Measurements from ENCODE around the gene NFX1.
"Not testable (repeated sequence)": the region's sequence is repeated elsewhere in the genome, so short reads cannot be mapped to it uniquely, and the experiment has no call there.

Gene NFX1

GRCh38 chr9:33393581-33393980 is 103.3 kb downstream of the NFX1 start:
- no peak for DNase-seq

DNA sequence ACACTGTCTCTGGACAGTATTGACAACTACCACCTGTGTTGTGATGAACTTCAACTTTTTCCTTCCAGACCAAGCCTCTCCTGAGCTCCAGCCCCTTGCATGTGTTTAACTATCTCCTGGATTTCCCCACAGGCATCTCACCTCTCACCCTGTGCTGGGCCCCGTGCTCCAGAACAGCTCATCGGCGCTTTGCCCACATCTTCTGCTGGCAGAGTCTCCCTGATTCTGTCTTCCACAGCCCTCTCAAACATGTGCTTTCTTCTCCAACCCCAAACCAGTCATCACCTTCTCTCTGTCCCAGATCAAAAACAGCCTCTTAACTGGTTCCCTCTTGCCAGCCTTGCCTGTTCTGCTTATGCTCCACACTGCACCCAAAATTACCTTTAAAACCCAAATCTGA is 103.7 kb downstream of the NFX1 start:
- not testable (repeated sequence) for DNase-seq

GRCh38 chr9:33395159-33395879 is 105.0 kb downstream of the NFX1 start:
- not testable (repeated sequence) for DNase-seq

DNA sequence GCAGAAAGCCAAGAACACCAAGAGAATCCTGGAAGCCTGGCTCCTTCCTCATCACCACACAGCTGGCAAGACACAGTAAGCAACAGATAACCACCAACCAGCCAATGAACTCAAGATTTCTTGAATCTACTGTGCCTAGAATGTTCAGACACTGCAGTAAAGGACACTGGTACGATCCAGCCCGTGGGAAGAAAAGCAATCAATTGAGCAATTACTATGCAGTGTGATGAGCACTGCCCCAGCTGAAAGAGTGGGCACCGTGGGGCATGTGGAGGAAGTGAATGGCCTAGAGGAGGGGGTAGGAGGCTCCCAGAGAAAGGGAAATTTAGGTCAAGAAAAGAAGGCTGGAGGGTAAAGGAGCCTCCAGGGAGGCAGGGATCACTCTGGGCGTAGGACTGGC is 107.5 kb downstream of the NFX1 start:
- DNase-seq = not testable (repeated sequence)

GRCh38 chr9:33399047-33399446 is 108.7 kb downstream of the NFX1 start:
- DNase-seq = not testable (repeated sequence)

DNA sequence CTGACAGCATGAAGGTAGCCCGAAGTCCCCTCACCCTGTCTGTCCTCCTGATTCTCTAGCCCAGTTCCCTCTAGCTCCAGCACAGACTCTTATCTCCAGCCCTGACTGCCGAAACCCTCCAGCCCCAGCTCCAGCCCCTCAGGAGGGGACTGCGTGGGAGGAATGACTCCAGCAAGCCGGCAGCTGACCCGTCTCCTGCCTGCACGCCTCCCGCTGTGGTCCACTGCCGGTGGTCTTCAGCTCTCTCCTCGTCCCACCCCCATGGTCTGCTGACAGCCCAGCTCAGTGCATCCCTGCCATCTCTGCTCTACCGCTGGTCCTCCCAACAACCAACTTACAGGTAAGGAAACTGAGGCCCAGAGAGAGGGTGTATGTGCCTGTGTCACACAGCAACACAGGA is 111.5 kb downstream of the NFX1 start:
- DNase-seq = not testable (repeated sequence)

- not testable (repeated sequence) for DNase-seq
Measured at GRCh38 chr9:33402371-33402770, 112.1 kb downstream of the NFX1 start, which contains the start of gene AQP7. Gene AQP7, minus strand, starts transcription at chr9:33402568. Its CDS starts 1,306 bp downstream, at chr9:33401262.

DNA sequence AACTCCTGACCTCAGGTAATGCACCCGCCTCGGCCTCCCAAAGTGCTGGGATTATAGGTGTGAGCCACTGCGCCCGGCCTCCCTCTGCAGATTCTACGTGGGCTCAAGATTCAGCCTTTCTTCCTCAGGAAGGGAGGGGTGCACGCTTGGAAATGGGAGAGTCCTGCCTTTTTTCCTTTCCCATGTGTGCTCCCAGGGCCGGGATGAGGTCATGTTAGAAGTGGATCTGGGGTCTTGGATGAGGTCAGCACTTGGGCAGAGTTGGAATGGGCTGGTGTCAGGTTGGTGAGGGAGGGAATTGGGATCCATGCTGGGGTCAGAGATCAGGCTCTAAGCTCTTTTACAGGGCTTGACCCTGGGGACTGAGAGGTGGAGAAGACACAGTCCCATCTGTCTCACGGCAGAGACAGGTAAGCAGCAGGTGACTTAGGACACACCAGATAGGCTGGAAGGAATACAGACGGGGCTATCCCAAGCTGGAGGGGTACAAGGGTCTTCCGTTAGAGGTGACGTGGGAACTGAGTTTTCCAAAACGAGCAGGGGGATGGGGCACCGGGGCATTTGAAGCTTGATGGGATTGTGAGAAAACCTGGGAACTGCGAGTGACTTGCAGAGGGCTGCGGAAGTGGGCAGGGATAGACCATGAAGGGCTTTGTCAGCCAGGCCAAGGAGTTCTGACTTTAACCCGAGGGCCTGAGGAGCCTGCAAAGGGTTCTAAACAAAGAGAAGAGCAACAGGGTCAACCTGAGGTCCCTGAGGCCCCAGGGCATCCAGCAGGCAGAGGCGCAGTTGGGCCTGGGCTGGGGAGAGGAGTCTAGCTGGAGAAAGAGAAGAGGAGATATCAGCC is 113.8 kb downstream of the NFX1 start:
- no peak for DNase-seq

DNA sequence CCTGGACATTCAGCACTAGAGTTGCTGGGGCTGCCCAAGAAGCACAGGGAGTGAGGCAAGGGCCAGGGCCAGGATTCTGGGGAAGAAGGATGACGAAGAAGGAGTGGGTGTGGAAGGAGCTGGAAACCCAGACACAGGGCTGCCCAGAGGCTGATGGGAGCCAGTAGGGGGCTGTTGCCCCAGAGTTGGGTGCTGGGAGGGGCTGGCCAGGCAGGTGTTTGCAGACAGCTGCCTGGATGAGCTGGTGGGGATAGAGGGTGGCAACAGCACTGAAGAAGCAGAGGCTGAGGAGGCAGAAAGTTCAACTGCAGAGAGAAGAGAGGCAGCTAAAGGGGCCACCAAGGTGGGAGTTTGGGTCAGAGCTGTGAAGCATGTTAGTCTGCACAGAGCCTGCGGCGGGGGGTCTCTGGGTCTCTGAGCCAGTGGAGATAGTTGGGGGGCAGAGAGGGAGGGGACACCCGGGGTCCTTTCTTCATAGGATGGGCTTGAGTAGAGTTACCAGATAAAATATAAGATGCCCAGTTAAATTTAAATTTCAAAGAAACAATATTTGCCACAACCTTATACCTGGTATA is 114.6 kb downstream of the NFX1 start:
- DNase-seq = no peak

GRCh38 chr9:33407061-33407460 is 116.7 kb downstream of the NFX1 start:
- no peak for DNase-seq

GRCh38 chr9:33408087-33408486 is 117.8 kb downstream of the NFX1 start:
- DNase-seq = no peak

- DNase-seq = no peak
Measured at GRCh38 chr9:33414268-33414667, 124.0 kb downstream of the NFX1 start.

GRCh38 chr9:33414889-33415500 is 124.7 kb downstream of the NFX1 start:
- DNase-seq = no peak

DNA sequence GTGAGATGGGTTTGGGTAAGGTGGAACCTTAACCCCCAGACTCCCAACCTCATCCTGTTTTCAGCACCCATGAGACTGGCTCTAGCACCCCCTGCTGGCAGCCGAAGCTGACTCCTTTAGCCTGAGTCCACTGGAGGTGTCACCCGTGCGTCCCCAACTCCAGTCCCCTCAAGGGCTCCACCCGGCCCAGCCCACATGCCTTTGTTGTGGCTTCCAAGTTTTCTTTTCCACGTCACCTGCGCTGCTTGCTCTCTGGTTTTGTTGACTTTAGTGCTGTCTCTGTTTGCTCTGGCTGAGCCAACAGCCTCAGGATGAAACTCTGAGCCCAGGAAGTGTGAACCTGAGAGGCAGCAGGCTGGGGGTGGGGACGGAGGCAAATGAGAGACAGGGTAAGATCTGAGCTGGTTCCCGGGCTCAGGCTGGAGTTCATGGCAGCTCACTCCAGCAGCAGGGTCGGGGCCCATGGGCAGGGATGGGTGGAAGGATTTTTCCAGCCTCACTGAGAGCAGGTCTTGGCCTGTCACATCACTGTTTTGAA is 125.3 kb downstream of the NFX1 start:
- peak; percentile 88 for DNase-seq

DNA sequence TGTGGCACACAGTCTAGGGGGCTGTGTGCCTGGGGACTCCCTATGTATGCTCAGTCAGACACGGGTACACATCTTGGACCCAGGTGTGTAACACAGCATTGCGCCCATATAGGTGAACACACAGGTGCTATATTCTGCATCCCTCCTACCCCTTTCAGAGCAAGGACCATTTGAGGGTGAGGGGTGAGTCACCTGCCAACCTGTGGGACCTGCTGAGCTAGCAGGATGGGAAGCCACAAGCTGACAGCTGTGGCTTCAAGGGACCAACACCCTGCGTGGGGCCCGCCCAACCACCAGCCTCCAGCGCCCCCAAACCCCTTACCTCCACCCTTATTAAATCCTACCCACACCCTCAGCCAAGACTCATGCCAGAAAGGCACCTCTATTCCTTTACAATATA is 126.7 kb downstream of the NFX1 start:
- DNase-seq = peak; percentile 10

DNA sequence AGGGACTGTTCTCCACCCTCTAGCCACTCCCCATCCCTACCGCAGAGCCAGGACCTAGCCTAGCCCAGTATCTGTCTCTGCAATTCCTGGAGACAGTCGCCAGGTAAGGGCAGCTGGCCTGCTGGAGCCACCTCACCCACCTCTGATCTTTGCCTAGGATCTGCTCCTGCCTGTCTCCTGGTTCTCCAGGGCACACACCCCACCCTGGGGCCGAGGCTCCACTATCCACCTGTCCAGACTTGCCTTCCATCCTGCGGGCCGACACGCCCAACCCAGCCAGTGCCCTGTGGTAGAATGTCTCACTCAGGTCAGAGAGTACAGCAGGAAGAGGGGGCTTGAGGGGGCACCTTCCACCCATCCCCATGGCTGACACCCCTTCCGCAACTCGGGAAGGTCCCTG is 127.8 kb downstream of the NFX1 start:
- no peak for DNase-seq

DNA sequence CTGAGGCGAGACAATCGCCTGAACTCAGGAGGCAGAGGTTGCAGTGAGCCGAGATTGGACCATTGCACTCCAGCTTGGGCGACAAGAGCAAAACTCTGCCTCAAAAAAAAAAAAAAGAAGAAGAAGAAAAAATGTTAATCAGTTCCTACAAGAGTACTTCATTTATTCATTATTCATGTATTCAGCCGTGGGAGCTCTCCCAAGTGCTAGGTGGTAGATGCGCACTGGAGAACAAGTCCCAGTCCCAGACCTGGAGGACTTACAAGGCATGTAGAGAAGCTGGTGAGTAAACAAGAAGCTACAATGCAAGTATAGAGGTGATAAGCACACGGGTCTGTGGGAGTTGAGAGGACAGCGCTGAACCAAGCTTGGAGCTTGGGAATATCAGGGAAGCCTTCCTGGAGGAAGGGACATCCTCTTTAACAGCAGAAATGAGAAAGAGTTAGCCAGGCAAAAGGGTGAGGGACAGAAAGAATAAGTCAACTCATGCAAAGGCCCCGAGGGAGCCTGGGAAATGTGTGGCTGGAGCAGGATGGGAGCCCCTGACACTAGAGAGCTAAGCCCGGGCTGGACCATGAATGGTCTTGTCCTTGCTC is 129.5 kb downstream of the NFX1 start:
- no peak for DNase-seq
